IMR-90 (cell line): ENCODE data around the gene PRKN. TPM values are rescaled to one million over a fixed set of nuclear protein-coding genes. Genes with fewer than 3 reads are reported as not detected.

Source experiments
- ATAC-seq: fragments of 200-7000 bp; cut with Tn5 transposase; 2 replicates; pipeline ENCODE4 v1.9.1; 2020; ENCODE audit warnings: low read depth, mild to moderate bottlenecking, moderate library complexity
- BruUV-seq: library from RNA; stranded (reverse); fragments of 400-500 nt; replicated peaks from 2 replicates; lab custom pipeline; 2021; lab: Mats Ljungman, UMichigan
- CTCF ChIA-PET: fragments of 300-600 bp; formaldehyde crosslinking; extraction: SDS; loops from one replicate; lab custom pipeline; 2021; ENCODE audit warnings: antibody characterized with exemption; lab: Yijun Ruan, JAX
- POLR2A ChIA-PET: fragments of 300-600 bp; sonication (Branson Sonifier 250); formaldehyde crosslinking; loops from one replicate; lab custom pipeline; 2022; ENCODE audit warnings: antibody characterized with exemption; ENCODE audit not compliant: unreplicated experiment; lab: Charles Lee
- DNase-seq: peaks from one replicate; pipeline ENCODE4 v3.0.0; 2013
- H2AFZ ChIP-seq: replicated peaks from 2 replicates; pipeline ENCODE3; 2013; ENCODE audit warnings: low read length, mild to moderate bottlenecking; ENCODE audit not compliant: poor library complexity
- H2AK5ac ChIP-seq: 2 replicates; pipeline ENCODE4 v1.6.1; 2013; ENCODE audit warnings: low read depth, low read length, inconsistent platforms
- H2AK9ac ChIP-seq: replicated peaks from 2 replicates; pipeline ENCODE3; 2013; ENCODE audit warnings: mild to moderate bottlenecking, low read depth, low read length, moderate library complexity; ENCODE audit not compliant: poor library complexity
- H2BK120ac ChIP-seq: 2 replicates; pipeline ENCODE4 v1.6.1; 2013; ENCODE audit warnings: low read depth, low read length, inconsistent platforms
- H2BK15ac ChIP-seq: 3 replicates; pipeline ENCODE4 v1.6.1; 2013; ENCODE audit warnings: low read depth, low read length, inconsistent platforms
- H2BK20ac ChIP-seq: 2 replicates; pipeline ENCODE4 v1.6.1; 2013; ENCODE audit warnings: low read depth, mild to moderate bottlenecking, inconsistent platforms, low read length, moderate library complexity
- H2BK5ac ChIP-seq: 2 replicates; pipeline ENCODE4 v1.6.1; 2013; ENCODE audit warnings: mild to moderate bottlenecking, low read depth, low read length, inconsistent platforms; ENCODE audit not compliant: poor library complexity, severe bottlenecking
- H3K14ac ChIP-seq: replicated peaks from 2 replicates; pipeline ENCODE4 v1.6.1; 2013; ENCODE audit warnings: low read depth, low read length, inconsistent platforms
- H3K18ac ChIP-seq: 2 replicates; pipeline ENCODE4 v1.6.1; 2013; ENCODE audit warnings: low read depth, low read length, control low read depth
- H3K23ac ChIP-seq: 2 replicates; pipeline ENCODE4 v1.6.1; 2013; ENCODE audit warnings: low read depth, low read length, inconsistent platforms
- H3K27ac ChIP-seq: 2 replicates; pipeline ENCODE4 v1.5.1; 2013; ENCODE audit warnings: mild to moderate bottlenecking, control low read depth, low read length; ENCODE audit not compliant: insufficient read depth
- H3K27me3 ChIP-seq: 2 replicates; pipeline ENCODE4 v1.6.1; 2013; ENCODE audit warnings: low read length; ENCODE audit not compliant: control insufficient read depth, insufficient read depth
- H3K36me3 ChIP-seq: 2 replicates; pipeline ENCODE4 v1.6.1; 2013; ENCODE audit warnings: low read length, mixed read lengths; ENCODE audit not compliant: control insufficient read depth, insufficient read depth
- H3K4ac ChIP-seq: 2 replicates; pipeline ENCODE4 v1.6.1; 2013; ENCODE audit warnings: low read depth, low read length, inconsistent platforms
- H3K4me1 ChIP-seq: 2 replicates; pipeline ENCODE4 v1.6.1; 2013; ENCODE audit warnings: low read length, mixed read lengths; ENCODE audit not compliant: control insufficient read depth, insufficient read depth
- H3K4me2 ChIP-seq: 2 replicates; pipeline ENCODE4 v1.6.1; 2013; ENCODE audit warnings: low read depth, mild to moderate bottlenecking, control low read depth, low read length, moderate library complexity
- H3K4me3 ChIP-seq: 2 replicates; pipeline ENCODE4 v1.5.1; 2013; ENCODE audit warnings: low read depth, mild to moderate bottlenecking, control low read depth, low read length, moderate library complexity; ENCODE audit not compliant: insufficient read depth
- H3K56ac ChIP-seq: 2 replicates; pipeline ENCODE4 v1.6.1; 2013; ENCODE audit warnings: low read length, inconsistent platforms; ENCODE audit not compliant: insufficient read depth; ENCODE audit errors: extremely low read depth
- H3K79me1 ChIP-seq, 2 experiments: 2 replicates each; pipeline ENCODE4 v1.6.1; 2013; ENCODE audit warnings: low read length in 2 of 2, inconsistent platforms in 1 of 2, low read depth in 1 of 2
- H3K9ac ChIP-seq: 2 replicates; pipeline ENCODE4 v1.6.1; 2013; ENCODE audit warnings: low read depth, low read length, control low read depth
- H3K9me1 ChIP-seq: 2 replicates; pipeline ENCODE4 v1.6.1; 2013; ENCODE audit warnings: low read length, inconsistent platforms; ENCODE audit not compliant: insufficient read depth
- H3K9me3 ChIP-seq: 2 replicates; pipeline ENCODE4 v1.6.1; 2013; ENCODE audit warnings: low read length; ENCODE audit not compliant: control insufficient read depth, insufficient read depth
- H4K20me1 ChIP-seq: 2 replicates; pipeline ENCODE4 v1.6.1; 2013; ENCODE audit warnings: low read length, inconsistent platforms; ENCODE audit not compliant: insufficient read depth
- H4K5ac ChIP-seq: 2 replicates; pipeline ENCODE4 v1.6.1; 2013; ENCODE audit warnings: mild to moderate bottlenecking, low read depth, low read length, control low read depth
- H4K8ac ChIP-seq, 2 experiments: 2 replicates each; pipeline ENCODE4 v1.6.1; 2013; ENCODE audit warnings: low read depth in 2 of 2, low read length in 2 of 2, control low read depth in 1 of 2, inconsistent platforms in 1 of 2
- H4K91ac ChIP-seq: 2 replicates; pipeline ENCODE4 v1.6.1; 2013; ENCODE audit warnings: low read depth, low read length, inconsistent platforms; ENCODE audit not compliant: insufficient read depth
- BHLHE40 ChIP-seq: fragments of 150-350 bp; IDR thresholded peaks from 2 replicates; pipeline ENCODE4 v1.6.1; 2016; ENCODE audit warnings: mild to moderate bottlenecking, low read depth, low read length
- CEBPB ChIP-seq: IDR thresholded peaks from 2 replicates; pipeline ENCODE4 v1.6.1; 2012; ENCODE audit warnings: low read depth, low read length, improper control_type of control experiment
- CHD1 ChIP-seq: IDR thresholded peaks from 2 replicates; pipeline ENCODE4 v1.6.1; 2012; ENCODE audit warnings: low read depth, low read length, improper control_type of control experiment
- FOS ChIP-seq: fragments of 150-350 bp; IDR thresholded peaks from 2 replicates; pipeline ENCODE4 v1.6.1; 2016; ENCODE audit warnings: low read depth, low read length
- MAFK ChIP-seq: IDR thresholded peaks from 2 replicates; pipeline ENCODE4 v1.6.1; 2012; ENCODE audit warnings: low read depth, low read length, improper control_type of control experiment
- MAZ ChIP-seq: IDR thresholded peaks from 2 replicates; pipeline ENCODE4 v1.6.1; 2012; ENCODE audit warnings: low read depth, mild to moderate bottlenecking, low read length, improper control_type of control experiment, moderate library complexity, borderline replicate concordance
- MXI1 ChIP-seq: IDR thresholded peaks from 2 replicates; pipeline ENCODE4 v1.6.1; 2012; ENCODE audit warnings: low read depth, mild to moderate bottlenecking, low read length, moderate library complexity, borderline replicate concordance
- NFE2L2 ChIP-seq: fragments of 150-350 bp; IDR thresholded peaks from 2 replicates; pipeline ENCODE4 v1.6.1; 2016; ENCODE audit warnings: low read depth, mild to moderate bottlenecking, low read length
- POLR2A ChIP-seq: IDR thresholded peaks from 2 replicates; pipeline ENCODE4 v1.6.1; 2012; ENCODE audit warnings: mild to moderate bottlenecking, low read depth, low read length
- RAD21 ChIP-seq: IDR thresholded peaks from 2 replicates; pipeline ENCODE4 v1.6.1; 2012; ENCODE audit warnings: low read length, improper control_type of control experiment
- RCOR1 ChIP-seq: IDR thresholded peaks from 2 replicates; pipeline ENCODE4 v1.6.1; 2012; ENCODE audit warnings: mild to moderate bottlenecking, low read length, improper control_type of control experiment; ENCODE audit not compliant: insufficient replicate concordance
- RFX5 ChIP-seq: IDR thresholded peaks from 2 replicates; pipeline ENCODE4 v1.8.0; 2012; ENCODE audit warnings: low read depth, mild to moderate bottlenecking, low read length, moderate library complexity
- SMC3 ChIP-seq: fragments of 150-350 bp; IDR thresholded peaks from 2 replicates; pipeline ENCODE4 v1.6.1; 2016; ENCODE audit warnings: low read depth, mild to moderate bottlenecking, antibody characterized with exemption, low read length, moderate library complexity
- WGBS, 2 experiments: methylation state at CpG; one replicate each; pipeline versions ENCODE4 v1.1.5 to v1.1.7; 2013; ENCODE audit warnings: missing lambda C conversion rate in 2 of 2; ENCODE audit not compliant: insufficient read length in 1 of 2; ENCODE audit errors: extremely low coverage in 2 of 2; 5-methylcytosine and 5-hydroxymethylcytosine counted together
- dilution Hi-C: fragments of 300-500 bp; cut with HindIII; formaldehyde crosslinking; loops from one replicate; pipeline ENCODE4 v1.14.3; 2018; ENCODE audit warnings: low sequenced_read_pairs; ENCODE audit not compliant: unreplicated experiment
- in situ Hi-C: fragments of 300-500 bp; cut with MboI; formaldehyde crosslinking; loops from 3 replicates; pipeline ENCODE4 v1.14.3; 2019; ENCODE audit warnings: low sequenced_read_pairs, inconsistent platforms, mixed read lengths
- intact Hi-C: fragments of 100-400 bp; cut with micrococcal nuclease; formaldehyde crosslinking; loops from 2 replicates; pipeline ENCODE4 v1.10.0; 2022
- polyA plus RNA-seq, 3 experiments: library from polyadenylated mRNA; depleted of rRNA; stranded (reverse); fragments of >200 nt; gene quantifications; 2 replicates each; pipeline ENCODE4 v1.2.3, GENCODE V29; 2012; ENCODE audit warnings: low replicate concordance in 1 of 3
- total RNA-seq: library from RNA; depleted of rRNA; stranded (reverse); fragments of >200 nt; gene quantifications from 2 replicates; pipeline ENCODE4 v1.2.3, GENCODE V29; 2012
- TF ChIP-seq, protein P1 (sequence below): fragments of 150-350 bp; IDR thresholded peaks from 2 replicates; pipeline ENCODE4 v1.6.1; 2017; ENCODE audit warnings: mild to moderate bottlenecking, antibody characterized with exemption, low read length, low read depth
- TF ChIP-seq, protein P2 (sequence below): fragments of 150-350 bp; IDR thresholded peaks from 2 replicates; pipeline ENCODE4 v1.6.1; 2016; ENCODE audit warnings: low read depth, mild to moderate bottlenecking, low read length, moderate library complexity, borderline replicate concordance
- TF ChIP-seq, protein P3 (sequence below): conservative IDR thresholded peaks from 2 replicates; pipeline ENCODE4 v1.5.1; 2012; ENCODE audit warnings: mild to moderate bottlenecking, low read depth, low read length, improper control_type of control experiment

The PRKN gene
- total and polyA plus RNA-seq, 2 of the 4 experiments (the other 2 are of a cell fraction): 0.15 to 0.18 TPM

DNA sequence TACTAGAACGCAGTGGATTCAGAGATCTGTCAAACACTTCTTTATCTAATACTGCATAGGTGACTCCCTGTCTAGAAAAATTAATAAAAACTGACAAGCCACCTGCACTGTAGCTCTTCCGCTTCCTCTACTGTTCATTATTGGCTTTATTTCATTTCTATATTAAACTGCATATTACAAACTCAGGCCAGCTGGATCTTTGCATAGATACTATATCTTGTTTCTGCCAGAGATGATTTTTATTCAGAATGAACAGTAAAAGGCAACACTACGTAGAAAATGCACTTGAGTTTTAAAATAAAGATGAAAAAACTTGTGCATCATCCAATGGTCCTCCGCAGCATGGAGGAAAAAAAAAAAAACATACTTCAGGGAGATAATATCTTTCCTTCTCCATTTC, 508.3 kb downstream of the PRKN start:
- ATAC-seq (no peak), DNase-seq (no peak)
- no peak overlapping the region for H3K4ac ChIP-seq
- H3K4me1 ChIP-seq: no peaks in the 10 kb centered on the region
- H3K4me2 ChIP-seq: no peak overlapping the region
- no peaks in the 10 kb centered on the region for H4K20me1 ChIP-seq
- no peak overlapping the region for H3K23ac ChIP-seq
- H2BK20ac ChIP-seq: no peak overlapping the region
- no peak overlapping the region for H2AK9ac ChIP-seq
- no TSS peak for BruUV-seq
- WGBS, 2 experiments: 50% methylated on average over 1 of the region's 4 CpGs; no CpG with 5 or more reads in 1 of the 2 experiments
- intact Hi-C loops (no loop called here), dilution Hi-C loops (no loop called here), in situ Hi-C loops (no loop called here)
- no peak overlapping the region for H3K56ac ChIP-seq
- H2BK5ac ChIP-seq: no peak overlapping the region
- peaks cover 17% of the 10 kb centered on the region for H3K9me3 ChIP-seq
- no peak overlapping the region for H2BK120ac ChIP-seq
- no peak overlapping the region for H3K27ac ChIP-seq
- H3K18ac ChIP-seq: no peak overlapping the region
- H3K27me3 ChIP-seq: no peaks in the 10 kb centered on the region
- ChIA-PET CTCF (no interaction called here), POLR2A (no interaction called here)
- H2BK15ac ChIP-seq: no peak overlapping the region
- no peak overlapping the region for H4K91ac ChIP-seq
- no peaks in the 10 kb centered on the region for H3K36me3 ChIP-seq
- H4K5ac ChIP-seq: no peak overlapping the region
- TF ChIP-seq MAFK (no peak), CEBPB (no peak), SMC3 (no peak), BHLHE40 (no peak), POLR2A (no peak), NFE2L2 (no peak), RFX5 (no peak), CHD1 (no peak), RAD21 (no peak), RCOR1 (no peak), FOS (no peak), MXI1 (no peak), MAZ (no peak)
- TF ChIP-seq, protein P1, sequence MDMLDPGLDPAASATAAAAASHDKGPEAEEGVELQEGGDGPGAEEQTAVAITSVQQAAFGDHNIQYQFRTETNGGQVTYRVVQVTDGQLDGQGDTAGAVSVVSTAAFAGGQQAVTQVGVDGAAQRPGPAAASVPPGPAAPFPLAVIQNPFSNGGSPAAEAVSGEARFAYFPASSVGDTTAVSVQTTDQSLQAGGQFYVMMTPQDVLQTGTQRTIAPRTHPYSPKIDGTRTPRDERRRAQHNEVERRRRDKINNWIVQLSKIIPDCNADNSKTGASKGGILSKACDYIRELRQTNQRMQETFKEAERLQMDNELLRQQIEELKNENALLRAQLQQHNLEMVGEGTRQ: no peak
- TF ChIP-seq, protein P2, sequence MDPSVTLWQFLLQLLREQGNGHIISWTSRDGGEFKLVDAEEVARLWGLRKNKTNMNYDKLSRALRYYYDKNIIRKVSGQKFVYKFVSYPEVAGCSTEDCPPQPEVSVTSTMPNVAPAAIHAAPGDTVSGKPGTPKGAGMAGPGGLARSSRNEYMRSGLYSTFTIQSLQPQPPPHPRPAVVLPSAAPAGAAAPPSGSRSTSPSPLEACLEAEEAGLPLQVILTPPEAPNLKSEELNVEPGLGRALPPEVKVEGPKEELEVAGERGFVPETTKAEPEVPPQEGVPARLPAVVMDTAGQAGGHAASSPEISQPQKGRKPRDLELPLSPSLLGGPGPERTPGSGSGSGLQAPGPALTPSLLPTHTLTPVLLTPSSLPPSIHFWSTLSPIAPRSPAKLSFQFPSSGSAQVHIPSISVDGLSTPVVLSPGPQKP: no peak
- TF ChIP-seq, protein P3, sequence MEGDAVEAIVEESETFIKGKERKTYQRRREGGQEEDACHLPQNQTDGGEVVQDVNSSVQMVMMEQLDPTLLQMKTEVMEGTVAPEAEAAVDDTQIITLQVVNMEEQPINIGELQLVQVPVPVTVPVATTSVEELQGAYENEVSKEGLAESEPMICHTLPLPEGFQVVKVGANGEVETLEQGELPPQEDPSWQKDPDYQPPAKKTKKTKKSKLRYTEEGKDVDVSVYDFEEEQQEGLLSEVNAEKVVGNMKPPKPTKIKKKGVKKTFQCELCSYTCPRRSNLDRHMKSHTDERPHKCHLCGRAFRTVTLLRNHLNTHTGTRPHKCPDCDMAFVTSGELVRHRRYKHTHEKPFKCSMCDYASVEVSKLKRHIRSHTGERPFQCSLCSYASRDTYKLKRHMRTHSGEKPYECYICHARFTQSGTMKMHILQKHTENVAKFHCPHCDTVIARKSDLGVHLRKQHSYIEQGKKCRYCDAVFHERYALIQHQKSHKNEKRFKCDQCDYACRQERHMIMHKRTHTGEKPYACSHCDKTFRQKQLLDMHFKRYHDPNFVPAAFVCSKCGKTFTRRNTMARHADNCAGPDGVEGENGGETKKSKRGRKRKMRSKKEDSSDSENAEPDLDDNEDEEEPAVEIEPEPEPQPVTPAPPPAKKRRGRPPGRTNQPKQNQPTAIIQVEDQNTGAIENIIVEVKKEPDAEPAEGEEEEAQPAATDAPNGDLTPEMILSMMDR: no peak
- H3K9me1 ChIP-seq: no peaks in the 10 kb centered on the region
- H3K4me3 ChIP-seq: no peak overlapping the region
- no peak overlapping the region for H2AFZ ChIP-seq
- no peak overlapping the region for H4K8ac ChIP-seq
- H3K14ac ChIP-seq: no peak overlapping the region
- H2AK5ac ChIP-seq: no peak overlapping the region
- no peaks in the 10 kb centered on the region for H3K79me1 ChIP-seq
- H3K9ac ChIP-seq: no peak overlapping the region
